ENCODE data around the gene HAPLN2. TPM values are rescaled to one million over a fixed set of nuclear protein-coding genes. Genes with fewer than 3 reads are reported as not detected.

Gene HAPLN2
- total RNA-seq, 2 donors from 2014 or later = 1.2 TPM; not detected in 1

DNA sequence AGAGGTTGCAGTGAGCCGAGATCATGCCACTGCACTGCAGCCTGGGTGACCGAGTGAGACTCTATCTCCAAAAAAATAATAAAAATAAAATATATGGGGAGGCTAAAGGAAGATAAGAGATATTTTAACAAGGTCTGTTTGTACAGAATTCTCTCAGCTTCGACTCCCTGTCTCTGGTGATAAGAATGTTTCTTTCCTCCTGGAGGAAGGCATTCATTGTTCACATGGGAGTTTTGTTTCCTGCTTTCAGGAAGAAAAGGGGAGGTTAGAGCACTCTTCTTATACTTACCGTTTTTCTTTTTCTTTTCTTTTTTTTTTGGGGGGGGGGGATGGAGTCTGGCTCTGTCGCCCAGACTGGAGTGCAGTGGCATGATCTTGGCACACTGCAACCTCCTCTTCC lies 29.7 kb upstream of the HAPLN2 start:
- no peaks in the 10 kb centered on the region for H3K9me3 ChIP-seq
- no peak overlapping the region for H3K27ac ChIP-seq
- no peaks in the 10 kb centered on the region for H3K27me3 ChIP-seq (replicated peaks; ENCODE audit: insufficient read depth)
- TF ChIP-seq, protein P1, sequence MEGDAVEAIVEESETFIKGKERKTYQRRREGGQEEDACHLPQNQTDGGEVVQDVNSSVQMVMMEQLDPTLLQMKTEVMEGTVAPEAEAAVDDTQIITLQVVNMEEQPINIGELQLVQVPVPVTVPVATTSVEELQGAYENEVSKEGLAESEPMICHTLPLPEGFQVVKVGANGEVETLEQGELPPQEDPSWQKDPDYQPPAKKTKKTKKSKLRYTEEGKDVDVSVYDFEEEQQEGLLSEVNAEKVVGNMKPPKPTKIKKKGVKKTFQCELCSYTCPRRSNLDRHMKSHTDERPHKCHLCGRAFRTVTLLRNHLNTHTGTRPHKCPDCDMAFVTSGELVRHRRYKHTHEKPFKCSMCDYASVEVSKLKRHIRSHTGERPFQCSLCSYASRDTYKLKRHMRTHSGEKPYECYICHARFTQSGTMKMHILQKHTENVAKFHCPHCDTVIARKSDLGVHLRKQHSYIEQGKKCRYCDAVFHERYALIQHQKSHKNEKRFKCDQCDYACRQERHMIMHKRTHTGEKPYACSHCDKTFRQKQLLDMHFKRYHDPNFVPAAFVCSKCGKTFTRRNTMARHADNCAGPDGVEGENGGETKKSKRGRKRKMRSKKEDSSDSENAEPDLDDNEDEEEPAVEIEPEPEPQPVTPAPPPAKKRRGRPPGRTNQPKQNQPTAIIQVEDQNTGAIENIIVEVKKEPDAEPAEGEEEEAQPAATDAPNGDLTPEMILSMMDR (IDR thresholded peaks at IDR 0.05) = no peak
- ATAC-seq (ENCODE audit: insufficient number of reproducible peaks, low FRiP score, low read depth) (no peak), DNase-seq (ENCODE audit: low spot score) (no peak)
- H3K4me1 ChIP-seq (ENCODE audit: control insufficient read depth in 1 of 2, low read depth in 2 of 2) = peaks cover 4 to 15% of the 10 kb centered on the region in 2 donors
- no peaks in the 10 kb centered on the region for H3K36me3 ChIP-seq
- H3K4me3 ChIP-seq = no peak overlapping the region

DNA sequence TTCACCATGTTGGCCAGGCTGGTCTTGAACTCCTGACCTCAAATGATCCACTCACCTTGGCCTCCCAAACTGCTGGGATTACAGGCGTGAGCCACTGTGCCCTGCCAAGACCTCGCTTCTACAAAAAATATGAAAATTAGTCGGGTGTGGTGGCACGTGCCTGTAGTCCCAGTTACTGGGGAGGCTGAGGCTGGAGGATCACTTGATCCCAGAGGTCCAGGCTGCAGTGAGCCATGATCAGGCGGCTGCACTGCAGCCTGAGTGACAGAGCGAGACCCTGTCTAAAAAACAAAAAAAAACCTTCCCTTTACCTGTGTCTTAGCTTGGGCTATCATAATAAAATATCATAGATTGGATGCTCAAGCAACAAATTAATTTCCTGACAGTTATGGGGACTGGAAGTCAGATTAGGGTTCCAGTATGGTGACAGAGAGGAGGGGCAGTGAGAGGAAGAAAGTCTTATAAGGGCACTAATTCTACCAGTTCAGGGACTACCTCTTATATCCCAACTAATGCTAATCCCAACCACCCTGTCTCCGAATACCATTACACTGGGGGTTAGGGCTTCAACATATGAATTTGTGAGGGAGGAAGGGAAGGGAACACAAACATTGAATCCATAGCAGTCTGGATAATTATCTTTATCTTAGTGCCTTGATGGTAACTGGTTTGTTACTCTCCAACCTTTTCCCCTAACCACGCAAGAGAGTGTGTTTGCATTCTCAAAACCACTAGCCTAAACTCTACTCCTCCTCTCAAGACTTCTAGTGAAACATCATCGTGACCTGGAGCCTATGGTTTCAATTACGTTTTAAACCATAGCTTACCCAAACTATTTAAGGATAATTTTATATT lies 28.7 kb upstream of the HAPLN2 start:
- peak overlapping the region; percentile 37 to 86 for H3K27ac ChIP-seq
- TF ChIP-seq, protein P1 (IDR thresholded peaks at IDR 0.05) = no peak
- no peaks in the 10 kb centered on the region for H3K36me3 ChIP-seq
- peak overlapping the region; percentile 90 for H3K4me3 ChIP-seq
- no peak for DNase-seq (ENCODE audit: low spot score)
- H3K4me1 ChIP-seq (ENCODE audit: control insufficient read depth in 1 of 2, low read depth in 2 of 2) = peaks cover 4 to 15% of the 10 kb centered on the region in 2 donors
- ATAC-seq (ENCODE audit: insufficient number of reproducible peaks, low FRiP score, low read depth) = no peak
- no peaks in the 10 kb centered on the region for H3K27me3 ChIP-seq (replicated peaks; ENCODE audit: insufficient read depth)
- H3K9me3 ChIP-seq = no peaks in the 10 kb centered on the region

DNA sequence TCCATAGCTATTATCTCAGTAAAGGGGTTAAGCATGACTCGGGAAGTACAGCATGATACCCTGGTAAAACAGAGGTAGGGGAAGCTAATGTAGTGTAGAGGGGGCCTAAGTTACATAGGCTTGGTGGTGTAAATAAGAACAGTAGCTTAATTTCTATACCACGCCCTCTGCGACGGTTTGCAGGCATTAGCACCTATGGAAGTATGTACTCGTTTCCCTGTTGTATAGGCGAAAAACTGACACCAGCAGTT lies 28.1 kb upstream of the HAPLN2 start:
- peak overlapping the region; percentile 90 for H3K4me3 ChIP-seq
- H3K27me3 ChIP-seq (replicated peaks; ENCODE audit: insufficient read depth) = no peaks in the 10 kb centered on the region
- DNase-seq (ENCODE audit: low spot score) (no peak), ATAC-seq (ENCODE audit: insufficient number of reproducible peaks, low FRiP score, low read depth) (no peak)
- peak overlapping the region; percentile 37 to 86 for H3K27ac ChIP-seq
- peaks cover 3% of the 10 kb centered on the region for H3K36me3 ChIP-seq
- peaks cover 4 to 15% of the 10 kb centered on the region in 2 donors for H3K4me1 ChIP-seq (ENCODE audit: control insufficient read depth in 1 of 2, low read depth in 2 of 2)
- TF ChIP-seq, protein P1 (IDR thresholded peaks at IDR 0.05) = no peak
- H3K9me3 ChIP-seq = no peaks in the 10 kb centered on the region

DNA sequence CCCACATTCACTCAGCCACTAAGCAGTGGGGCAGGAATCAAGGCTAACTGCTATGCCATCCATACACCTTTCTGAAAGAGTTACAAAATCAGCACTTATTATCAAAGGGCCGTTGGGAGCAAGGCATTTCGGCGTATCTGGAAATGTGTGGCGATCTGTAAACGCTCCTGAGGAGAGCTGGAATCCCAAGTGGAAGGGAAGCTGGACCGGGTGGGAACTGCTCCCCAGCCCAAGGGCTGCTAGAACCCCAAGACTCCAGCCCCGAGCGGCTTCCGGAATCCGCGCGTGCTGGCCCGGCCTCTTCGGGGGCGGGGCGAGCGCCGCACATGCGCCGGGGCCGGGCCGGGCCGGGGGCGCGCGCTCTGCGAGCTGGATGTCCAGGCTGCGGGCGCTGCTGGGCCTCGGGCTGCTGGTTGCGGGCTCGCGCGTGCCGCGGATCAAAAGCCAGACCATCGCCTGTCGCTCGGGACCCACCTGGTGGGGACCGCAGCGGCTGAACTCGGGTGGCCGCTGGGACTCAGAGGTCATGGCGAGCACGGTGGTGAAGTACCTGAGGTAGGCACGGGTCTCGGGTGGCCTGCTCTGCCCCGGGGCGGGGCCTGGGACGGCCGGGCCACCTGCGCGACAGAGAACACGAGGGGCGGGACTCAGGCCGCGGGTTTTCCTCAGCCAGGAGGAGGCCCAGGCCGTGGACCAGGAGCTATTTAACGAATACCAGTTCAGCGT lies 27.6 kb upstream of the HAPLN2 start, which contains the start of gene NAXE:
TSS of gene NAXE (plus strand) at position 345 of the 726 bp plus-strand sequence. CDS start at position 374, 29 bp downstream.
- H3K36me3 ChIP-seq = peaks cover 7% of the 10 kb centered on the region
- no peaks in the 10 kb centered on the region for H3K9me3 ChIP-seq
- H3K27ac ChIP-seq = peak within 1 kb of the TSS; percentile 60 to 86
- no peaks in the 10 kb centered on the region for H3K27me3 ChIP-seq (replicated peaks; ENCODE audit: insufficient read depth)
- H3K4me3 ChIP-seq = peak within 1 kb of the TSS; percentile 90
- TF ChIP-seq, protein P1 (IDR thresholded peaks at IDR 0.05) = no peak
- ATAC-seq (ENCODE audit: insufficient number of reproducible peaks, low FRiP score, low read depth) (peak; percentile 94), DNase-seq (ENCODE audit: low spot score) (no peak)
- H3K4me1 ChIP-seq (ENCODE audit: control insufficient read depth in 1 of 2, low read depth in 2 of 2) = peaks cover 4 to 15% of the 10 kb centered on the region in 2 donors

DNA sequence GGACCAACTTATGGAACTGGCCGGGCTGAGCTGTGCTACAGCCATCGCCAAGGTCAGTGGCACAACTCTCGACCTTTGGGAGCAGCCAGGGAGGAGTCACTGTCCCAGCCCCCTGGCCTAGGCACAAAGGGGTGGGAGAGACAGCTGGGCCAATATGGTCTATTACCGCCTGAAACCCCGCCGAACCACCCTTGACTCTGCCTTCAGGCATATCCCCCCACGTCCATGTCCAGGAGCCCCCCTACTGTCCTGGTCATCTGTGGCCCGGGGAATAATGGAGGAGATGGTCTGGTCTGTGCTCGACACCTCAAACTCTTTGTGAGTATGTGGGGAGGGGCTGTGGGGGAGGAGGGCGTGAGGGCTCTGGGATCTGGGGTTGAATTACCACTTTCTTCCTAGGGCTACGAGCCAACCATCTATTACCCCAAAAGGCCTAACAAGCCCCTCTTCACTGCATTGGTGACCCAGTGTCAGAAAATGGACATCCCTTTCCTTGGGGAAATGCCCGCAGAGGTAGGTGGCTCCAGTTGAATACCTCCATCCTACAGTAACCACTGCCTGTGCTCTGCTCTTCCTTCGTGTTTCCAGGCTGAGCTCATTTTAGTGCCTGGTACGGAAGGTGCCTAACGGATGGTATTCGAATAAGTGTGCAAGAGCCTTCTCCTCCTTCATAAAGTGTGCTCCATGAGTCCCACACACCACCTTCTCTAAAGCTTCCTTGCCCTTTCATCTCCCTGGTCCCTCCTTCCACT lies 26.9 kb upstream of the HAPLN2 start:
- no peaks in the 10 kb centered on the region for H3K27me3 ChIP-seq (replicated peaks; ENCODE audit: insufficient read depth)
- TF ChIP-seq, protein P1 (IDR thresholded peaks at IDR 0.05) = no peak
- peaks cover 4 to 15% of the 10 kb centered on the region in 2 donors for H3K4me1 ChIP-seq (ENCODE audit: control insufficient read depth in 1 of 2, low read depth in 2 of 2)
- ATAC-seq (ENCODE audit: insufficient number of reproducible peaks, low FRiP score, low read depth) (no peak), DNase-seq (ENCODE audit: low spot score) (no peak)
- peak overlapping the region; percentile 60 to 86 for H3K27ac ChIP-seq
- peaks cover 7% of the 10 kb centered on the region for H3K36me3 ChIP-seq
- H3K9me3 ChIP-seq = no peaks in the 10 kb centered on the region
- H3K4me3 ChIP-seq = peak overlapping the region; percentile 90

Data from thoracic aorta (tissue), 2 donors.